HEK293T (cell line): Measurements from ENCODE around the gene LZIC.

ENCODE experiments used
- CTCF ChIA-PET: fragments of 350-600 bp; formaldehyde crosslinking; extraction: SDS; loops from one replicate; lab custom pipeline; 2021; ENCODE audit warnings: antibody characterized with exemption, inconsistent platforms; lab: Yijun Ruan, JAX
- POLR2A ChIA-PET: fragments of 350-600 bp; formaldehyde crosslinking; extraction: SDS; loops from one replicate; lab custom pipeline; 2020; ENCODE audit warnings: antibody characterized with exemption, inconsistent platforms; lab: Yijun Ruan, JAX
- DNase-seq: peaks from one replicate; pipeline ENCODE4 v3.0.0; 2012; ENCODE audit warnings: mixed read lengths; ENCODE audit errors: extremely low spot score
- ARNT ChIP-seq: fragments of 450-650 bp; IDR thresholded peaks from 2 replicates; pipeline ENCODE4 v1.6.1; 2017; ENCODE audit warnings: mild to moderate bottlenecking
- BHLHE40 ChIP-seq: fragments of 450-650 bp; IDR thresholded peaks from 2 replicates; pipeline ENCODE4 v1.6.1; 2016; ENCODE audit warnings: mild to moderate bottlenecking, moderate library complexity, borderline replicate concordance
- CTBP1 ChIP-seq: fragments of 450-650 bp; IDR thresholded peaks from 2 replicates; pipeline ENCODE4 v1.6.1; 2016; ENCODE audit warnings: borderline replicate concordance
- ELF4 ChIP-seq: fragments of 450-650 bp; IDR thresholded peaks from 2 replicates; pipeline ENCODE4 v1.6.1; 2017; ENCODE audit warnings: antibody characterized with exemption
- FOXA1 ChIP-seq: fragments of 450-650 bp; IDR thresholded peaks from 2 replicates; pipeline ENCODE4 v1.6.1; 2016; ENCODE audit warnings: mild to moderate bottlenecking
- FOXK2 ChIP-seq: fragments of 450-650 bp; IDR thresholded peaks from 2 replicates; pipeline ENCODE4 v1.6.1; 2016; ENCODE audit warnings: mild to moderate bottlenecking
- FOXM1 ChIP-seq: fragments of 450-650 bp; IDR thresholded peaks from 2 replicates; pipeline ENCODE4 v1.6.1; 2017; ENCODE audit warnings: mild to moderate bottlenecking, borderline replicate concordance
- HDGF ChIP-seq: fragments of 450-650 bp; IDR thresholded peaks from 2 replicates; pipeline ENCODE4 v1.6.1; 2017; ENCODE audit warnings: antibody characterized with exemption, borderline replicate concordance
- LEF1 ChIP-seq: fragments of 450-650 bp; IDR thresholded peaks from 2 replicates; pipeline ENCODE4 v1.6.1; 2017; ENCODE audit warnings: mild to moderate bottlenecking, borderline replicate concordance
- NFRKB ChIP-seq: fragments of 450-650 bp; IDR thresholded peaks from 2 replicates; pipeline ENCODE4 v1.6.1; 2016; ENCODE audit warnings: mild to moderate bottlenecking, moderate library complexity
- SP1 ChIP-seq: fragments of 450-650 bp; IDR thresholded peaks from 2 replicates; pipeline ENCODE4 v1.6.1; 2017
- SUZ12 ChIP-seq: fragments of 450-650 bp; IDR thresholded peaks from 2 replicates; pipeline ENCODE4 v1.6.1; 2016; ENCODE audit warnings: mild to moderate bottlenecking
- TARDBP ChIP-seq: fragments of 450-650 bp; IDR thresholded peaks from 2 replicates; pipeline ENCODE4 v1.6.1; 2016
- ZNF384 ChIP-seq: fragments of 450-650 bp; IDR thresholded peaks from 2 replicates; pipeline ENCODE4 v1.6.1; 2016
- TF ChIP-seq, protein P1 (sequence below): fragments of 450-650 bp; IDR thresholded peaks from 2 replicates; pipeline ENCODE4 v1.6.1; 2016

LZIC gene

DNA sequence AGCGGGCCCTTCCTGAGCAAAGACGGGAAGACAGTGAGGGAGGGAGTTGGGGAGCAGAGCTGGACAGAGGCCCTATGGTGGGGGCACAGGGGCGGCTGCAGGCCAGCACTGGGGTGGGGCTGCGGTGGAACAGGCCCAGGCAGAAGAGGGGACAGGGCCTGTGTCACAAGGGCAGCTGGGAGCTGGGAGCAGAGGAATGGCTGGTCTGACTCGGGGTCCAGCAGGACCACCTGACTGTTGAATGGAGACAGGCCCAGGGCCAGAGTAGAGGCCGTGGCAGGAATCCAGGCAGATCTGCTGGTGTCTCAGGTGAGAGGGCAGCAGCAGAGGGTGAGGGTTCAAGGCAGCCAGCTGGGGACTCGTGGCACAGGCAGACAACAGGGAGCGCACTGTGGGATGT, 58.4 kb downstream of the LZIC start:
- TF ChIP-seq ZNF384 (no peak), TARDBP (no peak), NFRKB (no peak), FOXK2 (no peak), FOXA1 (no peak), SP1 (no peak), ELF4 (no peak), BHLHE40 (no peak), LEF1 (no peak), FOXM1 (no peak), ARNT (no peak), HDGF (no peak), CTBP1 (no peak)
- TF ChIP-seq, protein P1, sequence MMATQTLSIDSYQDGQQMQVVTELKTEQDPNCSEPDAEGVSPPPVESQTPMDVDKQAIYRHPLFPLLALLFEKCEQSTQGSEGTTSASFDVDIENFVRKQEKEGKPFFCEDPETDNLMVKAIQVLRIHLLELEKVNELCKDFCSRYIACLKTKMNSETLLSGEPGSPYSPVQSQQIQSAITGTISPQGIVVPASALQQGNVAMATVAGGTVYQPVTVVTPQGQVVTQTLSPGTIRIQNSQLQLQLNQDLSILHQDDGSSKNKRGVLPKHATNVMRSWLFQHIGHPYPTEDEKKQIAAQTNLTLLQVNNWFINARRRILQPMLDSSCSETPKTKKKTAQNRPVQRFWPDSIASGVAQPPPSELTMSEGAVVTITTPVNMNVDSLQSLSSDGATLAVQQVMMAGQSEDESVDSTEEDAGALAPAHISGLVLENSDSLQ: no peak
- DNase-seq: no peak
- ChIA-PET POLR2A (no interaction called here), CTCF (no interaction called here)

DNA sequence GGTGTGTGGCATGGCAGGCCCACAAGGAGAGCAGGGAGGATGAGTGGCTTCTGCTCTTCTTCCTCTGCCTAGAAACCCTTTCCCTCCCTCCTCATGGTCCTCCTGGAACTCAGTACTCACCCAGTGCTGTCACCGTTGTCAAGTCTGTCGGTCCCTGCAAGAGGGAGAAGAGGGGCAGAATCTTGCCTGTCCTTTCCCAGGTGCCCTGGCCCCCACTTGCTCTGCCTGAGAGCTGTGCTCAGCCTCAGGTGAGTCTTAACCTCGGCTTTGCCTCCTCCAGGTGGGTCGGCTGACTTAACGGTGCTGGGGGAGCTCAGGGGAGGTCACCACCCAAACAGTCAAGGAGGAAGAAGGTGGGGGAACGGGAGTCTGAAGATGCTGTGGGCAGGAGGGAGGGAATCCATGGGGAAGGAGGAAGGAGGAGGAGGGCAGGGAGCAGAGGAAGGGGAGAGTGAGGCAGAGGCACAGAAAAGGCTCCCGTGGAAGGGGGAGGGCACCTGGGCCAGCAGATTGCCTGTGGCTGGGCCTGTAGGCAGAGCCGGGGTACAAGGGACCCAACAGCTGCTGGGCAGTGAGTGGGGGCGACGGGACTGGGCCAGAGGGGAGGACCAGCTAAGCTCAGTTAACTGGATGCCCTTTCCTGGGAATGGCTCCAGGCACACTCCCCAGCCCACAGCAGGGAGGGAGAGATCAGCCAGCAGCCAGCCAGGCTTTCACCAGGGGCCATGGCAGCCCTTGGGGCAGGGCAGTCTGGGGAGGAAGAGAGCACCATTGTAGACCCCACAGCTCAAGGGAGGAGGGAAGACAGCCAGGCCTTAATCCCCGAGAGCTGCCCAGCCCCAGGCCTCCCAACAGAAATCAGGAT, 59.4 kb downstream of the LZIC start:
- no peak for DNase-seq
- CTCF ChIA-PET: no interaction called here
- POLR2A ChIA-PET: interaction anchor here (0.7 to 1.5 kb wide), 2 partner anchors 59 kb away, joined by 3 to 4 read pairs; partner anchors contain the start of genes LZIC and NMNAT1
- no peak for TF ChIP-seq LEF1

GRCh38 chr1:9882945-9883303, 60.3 kb downstream of the LZIC start:
- CTCF ChIA-PET: no interaction called here
- DNase-seq: no peak
- TF ChIP-seq TARDBP (no peak), FOXM1 (no peak)
- POLR2A ChIA-PET: interaction anchor here (1.5 kb wide), 1 partner anchor 60 kb away, joined by 4 read pairs; the partner anchor contains the start of genes LZIC and NMNAT1

DNA sequence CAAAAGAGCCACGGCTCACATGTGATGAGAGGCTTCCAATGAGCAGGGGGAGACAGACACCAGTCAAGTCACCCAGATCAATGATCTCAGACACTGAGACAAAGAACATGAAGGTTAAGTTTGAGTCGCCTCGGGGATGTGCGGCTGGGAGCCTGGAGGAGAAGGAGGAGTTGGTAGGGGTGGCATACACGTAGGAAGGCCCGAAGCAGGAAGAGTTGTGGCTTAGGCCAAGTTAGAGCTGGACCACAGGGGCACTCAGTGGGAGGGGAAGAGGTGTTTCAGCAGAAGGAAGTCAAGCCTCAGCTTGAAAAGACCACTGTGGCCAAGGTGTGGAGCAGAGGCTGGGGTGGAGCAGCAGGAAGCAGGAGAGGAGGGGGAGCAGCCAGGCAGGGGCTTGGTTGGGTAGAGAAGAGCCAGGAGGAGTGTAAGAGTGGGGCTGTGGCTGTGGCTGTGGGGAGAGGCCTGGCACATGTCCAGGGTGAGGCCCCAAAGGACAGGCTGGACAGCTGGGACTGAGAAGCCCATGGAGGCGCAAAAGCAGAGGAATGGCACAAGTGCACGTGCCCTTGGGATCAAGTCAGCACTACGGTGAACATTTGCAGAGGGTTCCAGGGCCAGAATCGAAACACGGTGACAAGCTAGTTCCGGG, 60.8 kb downstream of the LZIC start:
- CTCF ChIA-PET: no interaction called here
- DNase-seq: no peak
- TF ChIP-seq SUZ12 (no peak), SP1 (no peak), ARNT (no peak), NFRKB (no peak), FOXA1 (no peak)
- TF ChIP-seq, protein P1: no peak
- POLR2A ChIA-PET: interaction anchor here (1.5 kb wide), 1 partner anchor 61 kb away, joined by 4 read pairs; the partner anchor contains the start of genes LZIC and NMNAT1

GRCh38 chr1:9881838-9882249, 61.3 kb downstream of the LZIC start:
- DNase-seq: no peak
- TF ChIP-seq, protein P1: no peak
- TF ChIP-seq FOXA1 (no peak), BHLHE40 (no peak), SUZ12 (no peak)
- ChIA-PET CTCF (no interaction called here), POLR2A (no interaction called here)
